ENCODE measurements around the gene SHB. TPM values are rescaled to one million over a fixed set of nuclear protein-coding genes. Genes with fewer than 3 reads are reported as not detected.

Gene SHB
- total and polyA plus RNA-seq, 2 of the 13 experiments (the other 11 are each of a cell fraction or from before 2014, with no cell fraction given) = 19.4 to 20.7 TPM

DNA sequence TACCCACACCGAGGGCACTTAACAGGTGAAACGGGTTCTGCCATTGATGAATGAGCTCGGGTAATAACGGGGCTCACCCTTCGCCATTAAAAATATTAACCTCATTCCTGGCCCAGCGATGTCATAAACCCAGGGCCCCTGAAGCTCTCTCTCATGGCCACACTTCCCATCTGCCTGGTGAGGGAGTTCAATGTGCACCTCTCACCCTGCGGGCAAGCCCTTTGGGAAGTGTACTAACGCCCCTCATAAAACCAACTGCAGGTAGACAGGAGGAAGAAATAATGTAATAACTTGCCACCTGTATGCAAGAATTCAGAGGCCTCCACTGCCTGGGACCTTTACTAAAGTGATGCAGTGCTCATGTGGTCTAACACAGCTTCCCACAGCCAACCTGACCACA is 35.1 kb downstream of the SHB start (continued):
- TF ChIP-seq, protein P1, sequence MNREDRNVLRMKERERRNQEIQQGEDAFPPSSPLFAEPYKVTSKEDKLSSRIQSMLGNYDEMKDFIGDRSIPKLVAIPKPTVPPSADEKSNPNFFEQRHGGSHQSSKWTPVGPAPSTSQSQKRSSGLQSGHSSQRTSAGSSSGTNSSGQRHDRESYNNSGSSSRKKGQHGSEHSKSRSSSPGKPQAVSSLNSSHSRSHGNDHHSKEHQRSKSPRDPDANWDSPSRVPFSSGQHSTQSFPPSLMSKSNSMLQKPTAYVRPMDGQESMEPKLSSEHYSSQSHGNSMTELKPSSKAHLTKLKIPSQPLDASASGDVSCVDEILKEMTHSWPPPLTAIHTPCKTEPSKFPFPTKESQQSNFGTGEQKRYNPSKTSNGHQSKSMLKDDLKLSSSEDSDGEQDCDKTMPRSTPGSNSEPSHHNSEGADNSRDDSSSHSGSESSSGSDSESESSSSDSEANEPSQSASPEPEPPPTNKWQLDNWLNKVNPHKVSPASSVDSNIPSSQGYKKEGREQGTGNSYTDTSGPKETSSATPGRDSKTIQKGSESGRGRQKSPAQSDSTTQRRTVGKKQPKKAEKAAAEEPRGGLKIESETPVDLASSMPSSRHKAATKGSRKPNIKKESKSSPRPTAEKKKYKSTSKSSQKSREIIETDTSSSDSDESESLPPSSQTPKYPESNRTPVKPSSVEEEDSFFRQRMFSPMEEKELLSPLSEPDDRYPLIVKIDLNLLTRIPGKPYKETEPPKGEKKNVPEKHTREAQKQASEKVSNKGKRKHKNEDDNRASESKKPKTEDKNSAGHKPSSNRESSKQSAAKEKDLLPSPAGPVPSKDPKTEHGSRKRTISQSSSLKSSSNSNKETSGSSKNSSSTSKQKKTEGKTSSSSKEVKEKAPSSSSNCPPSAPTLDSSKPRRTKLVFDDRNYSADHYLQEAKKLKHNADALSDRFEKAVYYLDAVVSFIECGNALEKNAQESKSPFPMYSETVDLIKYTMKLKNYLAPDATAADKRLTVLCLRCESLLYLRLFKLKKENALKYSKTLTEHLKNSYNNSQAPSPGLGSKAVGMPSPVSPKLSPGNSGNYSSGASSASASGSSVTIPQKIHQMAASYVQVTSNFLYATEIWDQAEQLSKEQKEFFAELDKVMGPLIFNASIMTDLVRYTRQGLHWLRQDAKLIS (CRISPR knock-in tag; IDR thresholded peaks at IDR 0.05) = no peak
- TF ChIP-seq TGIF2 (CRISPR knock-in tag; IDR thresholded peaks at IDR 0.05) (no peak), NFYC (CRISPR knock-in tag; IDR thresholded peaks at IDR 0.05) (no peak), PITX1 (CRISPR knock-in tag; IDR thresholded peaks at IDR 0.05) (no peak), ZNF256 (CRISPR knock-in tag; conservative IDR thresholded peaks at IDR 0.05) (no peak), ZFY (CRISPR knock-in tag; IDR thresholded peaks at IDR 0.05) (no peak), BRF2 (CRISPR knock-in tag; IDR thresholded peaks at IDR 0.05) (no peak), ELF3 (CRISPR knock-in tag; IDR thresholded peaks at IDR 0.05) (no peak), RAD51 (IDR thresholded peaks at IDR 0.05; ENCODE audit: borderline replicate concordance) (no peak)

All from HepG2 (cell line).